DLD1 (cell line): ENCODE results near the gene TMEM229A.
"Not testable (repeated sequence)": the region's sequence is repeated elsewhere in the genome, so short reads cannot be mapped to it uniquely, and the experiment has no call there.

ENCODE experiments used
- in situ Hi-C: cut with HindIII; loops from 2 replicates; pipeline ENCODE4 v1.10.0; 2017; ENCODE audit warnings: low sequenced_read_pairs

TMEM229A gene

GRCh38 chr7:124033095-124033806 lies 384 bp upstream of the TMEM229A start:
- in situ Hi-C loops: no loop called here

- in situ Hi-C loops: no loop called here
Measured at GRCh38 chr7:124031919-124032318, 948 bp downstream of the TMEM229A start.

- in situ Hi-C loops: no loop called here
Measured at GRCh38 chr7:124031406-124031805, 1.5 kb downstream of the TMEM229A start.

- in situ Hi-C loops: no loop called here
Measured at GRCh38 chr7:124030964-124031363, 1.9 kb downstream of the TMEM229A start.

GRCh38 chr7:124029396-124030188 lies 3.3 kb downstream of the TMEM229A start:
- in situ Hi-C loops: no loop called here

GRCh38 chr7:124027236-124027635 lies 5.6 kb downstream of the TMEM229A start:
- in situ Hi-C loops: no loop called here

GRCh38 chr7:124024329-124024728 lies 8.5 kb downstream of the TMEM229A start:
- in situ Hi-C loops: not testable (repeated sequence)

GRCh38 chr7:124022551-124022950 lies 10.3 kb downstream of the TMEM229A start:
- in situ Hi-C loops: no loop called here

GRCh38 chr7:124020060-124020459 lies 12.8 kb downstream of the TMEM229A start:
- in situ Hi-C loops: no loop called here

GRCh38 chr7:124013306-124013705 lies 19.6 kb downstream of the TMEM229A start:
- in situ Hi-C loops: no loop called here

- in situ Hi-C loops: no loop called here
Measured at GRCh38 chr7:124012864-124013263, 20.0 kb downstream of the TMEM229A start.

- in situ Hi-C loops: no loop called here
Measured at GRCh38 chr7:124009321-124009720, 23.5 kb downstream of the TMEM229A start.

GRCh38 chr7:124008296-124008695 lies 24.6 kb downstream of the TMEM229A start:
- in situ Hi-C loops: not testable (repeated sequence)

- in situ Hi-C loops: no loop called here
Measured at GRCh38 chr7:123999703-124000102, 33.2 kb downstream of the TMEM229A start.

GRCh38 chr7:123998921-123999320 lies 33.9 kb downstream of the TMEM229A start:
- in situ Hi-C loops: no loop called here

- in situ Hi-C loops: no loop called here
Measured at GRCh38 chr7:123996327-123996625, 36.6 kb downstream of the TMEM229A start.

GRCh38 chr7:123995617-123996326 lies 37.1 kb downstream of the TMEM229A start:
- in situ Hi-C loops: no loop called here

- in situ Hi-C loops: no loop called here
Measured at GRCh38 chr7:123994449-123994848, 38.4 kb downstream of the TMEM229A start.

- in situ Hi-C loops: no loop called here
Measured at GRCh38 chr7:123993996-123994395, 38.9 kb downstream of the TMEM229A start.

GRCh38 chr7:123992913-123993518 lies 39.9 kb downstream of the TMEM229A start:
- in situ Hi-C loops: no loop called here

- in situ Hi-C loops: no loop called here
Measured at GRCh38 chr7:123987445-123987844, 45.4 kb downstream of the TMEM229A start.
